Activated CD4-positive, alpha-beta T cell treated with anti-CD3 and anti-CD28 coated beads, Interleukin-2, amount 10 ng/mL, durations not matched to agents 7 days and 5 days (primary cell): ENCODE measurements around the gene UTS2. TPM values are rescaled to one million over a fixed set of nuclear protein-coding genes. Genes with fewer than 3 reads are reported as not detected.

Source experiments
- CTCF ChIA-PET: fragments of 350-600 bp; sonication (Branson Sonifier 250); formaldehyde crosslinking; loops from one replicate; lab custom pipeline; 2021; ENCODE audit warnings: antibody characterized with exemption; lab: Charles Lee
- POLR2A ChIA-PET: fragments of 350-600 bp; sonication (Branson Sonifier 250); formaldehyde crosslinking; loops from one replicate; lab custom pipeline; 2021; ENCODE audit warnings: antibody characterized with exemption; lab: Charles Lee
- DNase-seq: peaks from one replicate; pipeline ENCODE4 v3.0.0-alpha.2; 2020
- H3K27ac Mint-ChIP-seq: one replicate; pipeline ENCODE4 v1.8.0; 2021; ENCODE audit warnings: mild to moderate bottlenecking, moderate library complexity, mixed read lengths
- H3K27me3 Mint-ChIP-seq: one replicate; pipeline ENCODE4 v1.8.0; 2021; ENCODE audit warnings: mixed read lengths
- H3K36me3 Mint-ChIP-seq: one replicate; pipeline ENCODE4 v1.8.0; 2021; ENCODE audit warnings: low read depth, mixed read lengths
- H3K4me1 Mint-ChIP-seq: one replicate; pipeline ENCODE4 v1.8.0; 2021; ENCODE audit warnings: mixed read lengths
- H3K4me3 Mint-ChIP-seq: one replicate; pipeline ENCODE4 v1.8.0; 2021; ENCODE audit warnings: mild to moderate bottlenecking, moderate library complexity, mixed read lengths
- H3K9me3 Mint-ChIP-seq: one replicate; pipeline ENCODE4 v1.8.0; 2021; ENCODE audit warnings: mixed read lengths
- total RNA-seq, 2 experiments: library from RNA; stranded (reverse); gene quantifications; one replicate each; pipeline ENCODE4 v1.2.3, GENCODE V29; 2021

UTS2 gene
- total RNA-seq, 2 experiments from 2014 or later = 0.17 TPM; not detected in 1

- H3K27me3 Mint-ChIP-seq = peaks cover 3% of the 10 kb centered on the region
- H3K4me1 Mint-ChIP-seq = peaks cover 4% of the 10 kb centered on the region
- H3K36me3 Mint-ChIP-seq = no peaks in the 10 kb centered on the region
- H3K9me3 Mint-ChIP-seq = no peaks in the 10 kb centered on the region
- H3K27ac Mint-ChIP-seq = no peak overlapping the region
- DNase-seq = no peak
- H3K4me3 Mint-ChIP-seq = no peak overlapping the region
- CTCF ChIA-PET = interaction anchor here (0.5 kb wide), 1 partner anchor 13 kb away, joined by 3 read pairs; no protein-coding TSS in a partner anchor
- POLR2A ChIA-PET = no interaction called here
Measured at GRCh38 chr1:7857985-7858384, 5.1 kb upstream of the UTS2 start.

DNA sequence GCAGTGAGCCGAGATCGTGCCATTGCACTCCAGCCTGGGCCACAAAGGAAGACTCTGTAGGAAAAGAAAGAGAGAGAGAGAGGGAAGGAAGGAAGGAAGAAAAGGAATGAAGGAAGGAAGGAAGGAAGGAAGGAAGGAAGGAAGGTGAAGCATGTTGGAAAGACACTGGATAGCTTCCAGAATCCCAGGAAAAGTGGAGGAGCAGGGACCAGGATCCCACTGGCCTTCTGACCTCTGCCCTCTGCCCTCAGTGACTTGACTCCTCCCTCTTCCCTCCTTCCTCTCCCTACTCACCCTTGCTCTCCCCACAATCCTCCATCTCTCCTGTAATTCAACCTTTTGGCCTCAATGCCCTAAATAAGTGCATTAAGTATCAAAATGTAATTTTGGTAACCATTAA lies 4.1 kb upstream of the UTS2 start:
- CTCF ChIA-PET = no interaction called here
- H3K4me1 Mint-ChIP-seq = peaks cover 4% of the 10 kb centered on the region
- no peak overlapping the region for H3K4me3 Mint-ChIP-seq
- POLR2A ChIA-PET = no interaction called here
- no peak for DNase-seq
- H3K36me3 Mint-ChIP-seq = no peaks in the 10 kb centered on the region
- H3K27me3 Mint-ChIP-seq = peaks cover 8% of the 10 kb centered on the region
- no peak overlapping the region for H3K27ac Mint-ChIP-seq
- no peaks in the 10 kb centered on the region for H3K9me3 Mint-ChIP-seq

GRCh38 chr1:7856345-7856744 lies 3.5 kb upstream of the UTS2 start:
- CTCF ChIA-PET = no interaction called here
- H3K27me3 Mint-ChIP-seq = peaks cover 10% of the 10 kb centered on the region
- H3K36me3 Mint-ChIP-seq = no peaks in the 10 kb centered on the region
- H3K9me3 Mint-ChIP-seq = no peaks in the 10 kb centered on the region
- H3K27ac Mint-ChIP-seq = no peak overlapping the region
- POLR2A ChIA-PET = no interaction called here
- DNase-seq = no peak
- peaks cover 4% of the 10 kb centered on the region for H3K4me1 Mint-ChIP-seq
- H3K4me3 Mint-ChIP-seq = no peak overlapping the region

DNA sequence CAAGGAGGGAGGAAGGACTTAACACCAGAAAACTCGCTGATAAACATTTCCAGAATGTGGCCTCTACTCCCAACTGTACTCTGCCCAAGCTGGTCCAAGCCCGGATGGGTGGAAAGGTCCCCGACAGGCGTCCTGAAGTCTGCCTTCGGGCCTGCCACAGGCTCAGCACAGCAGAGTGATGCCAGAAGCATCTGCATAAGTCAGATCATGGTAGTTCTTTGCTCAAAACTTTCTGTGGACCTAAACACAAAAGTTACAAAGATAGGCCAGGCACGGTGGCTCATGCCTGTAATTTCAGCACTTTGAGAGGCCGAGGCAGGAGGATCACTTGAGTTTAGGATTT lies 790 bp upstream of the UTS2 start:
- no peak overlapping the region for H3K4me3 Mint-ChIP-seq
- no peak overlapping the region for H3K27ac Mint-ChIP-seq
- peaks cover 10% of the 10 kb centered on the region for H3K27me3 Mint-ChIP-seq
- POLR2A ChIA-PET = no interaction called here
- no peaks in the 10 kb centered on the region for H3K9me3 Mint-ChIP-seq
- H3K4me1 Mint-ChIP-seq = peaks cover 4% of the 10 kb centered on the region
- H3K36me3 Mint-ChIP-seq = no peaks in the 10 kb centered on the region
- CTCF ChIA-PET = no interaction called here
- DNase-seq = no peak

DNA sequence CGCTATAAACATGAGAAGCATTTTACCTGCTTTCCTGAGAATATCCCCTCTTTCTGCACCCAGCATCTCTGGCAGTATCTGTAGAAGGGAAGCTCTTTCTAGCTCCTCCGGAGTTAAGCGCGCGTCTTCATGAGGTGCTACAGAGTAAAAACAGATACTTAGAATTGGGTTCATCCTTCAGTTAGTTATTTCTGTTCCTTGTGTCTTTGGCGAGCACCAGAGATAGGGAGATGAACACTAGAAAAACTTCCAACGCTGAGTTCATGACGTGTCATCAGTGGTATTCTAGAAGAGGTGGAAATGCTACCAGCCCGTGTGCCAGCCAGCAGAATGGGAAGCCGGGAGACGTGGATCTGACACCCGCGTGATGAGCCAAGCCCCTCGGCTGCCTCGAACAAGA lies 2.1 kb downstream of the UTS2 start:
- no peaks in the 10 kb centered on the region for H3K36me3 Mint-ChIP-seq
- no peaks in the 10 kb centered on the region for H3K9me3 Mint-ChIP-seq
- no peak overlapping the region for H3K4me3 Mint-ChIP-seq
- H3K4me1 Mint-ChIP-seq = no peaks in the 10 kb centered on the region
- CTCF ChIA-PET = no interaction called here
- no peak overlapping the region for H3K27ac Mint-ChIP-seq
- peaks cover 9% of the 10 kb centered on the region for H3K27me3 Mint-ChIP-seq
- POLR2A ChIA-PET = no interaction called here
- DNase-seq = no peak

DNA sequence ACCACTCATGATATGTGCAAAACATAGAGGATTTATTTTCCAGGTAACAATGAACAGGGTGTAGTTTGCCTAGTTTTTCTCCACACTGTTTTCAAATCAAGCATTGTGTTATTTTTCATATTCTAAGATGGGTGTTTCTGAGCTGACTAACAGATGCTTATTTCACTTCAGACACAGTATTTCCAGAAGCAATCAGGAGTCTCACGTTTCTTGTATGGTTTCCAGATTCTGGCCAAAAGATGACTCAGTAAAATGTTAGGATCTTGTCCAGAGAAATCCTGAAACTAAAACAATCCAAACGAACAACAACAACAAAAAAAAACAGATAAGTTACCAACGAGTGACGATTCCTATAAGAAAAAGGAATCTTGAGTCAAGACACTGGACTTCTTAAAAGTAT lies 5.3 kb downstream of the UTS2 start:
- Mint-ChIP-seq H3K4me3 (no peak overlapping the region), H3K27me3 (peaks cover 4% of the 10 kb centered on the region), H3K4me1 (peaks cover 3% of the 10 kb centered on the region), H3K27ac (no peak overlapping the region), H3K36me3 (no peaks in the 10 kb centered on the region), H3K9me3 (no peaks in the 10 kb centered on the region)
- CTCF ChIA-PET = no interaction called here
- no peak for DNase-seq
- POLR2A ChIA-PET = no interaction called here

DNA sequence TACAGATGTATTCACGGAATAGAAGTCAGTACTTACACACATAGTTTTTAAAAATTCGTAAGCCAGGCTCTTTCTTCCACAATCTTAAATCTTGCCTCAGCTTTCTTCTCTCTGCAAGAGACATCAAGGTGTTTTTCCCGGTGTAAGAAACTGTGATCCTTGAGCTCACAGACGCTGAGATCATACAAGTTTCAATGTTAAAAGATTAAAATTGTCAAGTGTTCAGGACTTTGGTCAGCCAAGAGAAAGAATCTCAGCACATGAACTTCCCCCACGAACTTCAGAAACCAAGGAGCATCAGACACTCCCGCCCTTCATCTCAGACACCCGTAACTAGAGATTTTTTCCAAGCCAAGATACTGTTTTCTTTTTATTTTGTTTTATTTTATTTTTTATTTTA lies 6.2 kb downstream of the UTS2 start:
- Mint-ChIP-seq H3K4me3 (no peak overlapping the region), H3K4me1 (peaks cover 4% of the 10 kb centered on the region), H3K27ac (no peak overlapping the region), H3K27me3 (peaks cover 2% of the 10 kb centered on the region), H3K36me3 (no peaks in the 10 kb centered on the region), H3K9me3 (no peaks in the 10 kb centered on the region)
- no peak for DNase-seq
- ChIA-PET CTCF (no interaction called here), POLR2A (no interaction called here)

- DNase-seq = no peak
- ChIA-PET POLR2A (no interaction called here), CTCF (interaction anchor here (1.4 kb wide), 1 partner anchor 54 kb away, joined by 3 read pairs; no protein-coding TSS in a partner anchor)
- Mint-ChIP-seq H3K4me3 (no peak overlapping the region), H3K36me3 (peaks cover 2% of the 10 kb centered on the region), H3K27me3 (no peaks in the 10 kb centered on the region), H3K4me1 (peaks cover 4% of the 10 kb centered on the region), H3K9me3 (no peaks in the 10 kb centered on the region), H3K27ac (no peak overlapping the region)
Measured at GRCh38 chr1:7845761-7846160, 7.1 kb downstream of the UTS2 start.

DNA sequence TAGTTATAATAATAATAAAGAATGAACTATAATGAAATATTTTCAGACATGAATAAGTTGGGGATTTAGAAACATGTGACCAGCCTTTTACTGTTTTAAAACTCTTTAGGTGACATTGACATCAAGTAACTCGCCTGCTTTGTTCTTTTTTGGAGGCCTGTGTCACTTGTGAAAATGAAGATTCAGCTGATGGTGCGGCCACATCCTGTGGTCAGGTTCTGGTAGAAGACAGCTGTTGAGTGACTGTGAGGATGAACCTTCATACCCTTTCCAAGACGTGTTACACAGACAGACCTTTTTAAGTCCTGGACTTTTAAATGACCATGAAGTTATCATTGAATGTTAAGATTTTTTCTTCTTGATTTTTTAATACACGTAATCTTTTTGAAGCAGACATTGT lies 10.3 kb downstream of the UTS2 start:
- Mint-ChIP-seq H3K27ac (no peak overlapping the region), H3K36me3 (peaks cover 13% of the 10 kb centered on the region)

GRCh38 chr1:7839526-7839925 lies 13.3 kb downstream of the UTS2 start:
- no peak overlapping the region for H3K4me3 Mint-ChIP-seq
- ChIA-PET POLR2A (no interaction called here), CTCF (no interaction called here)
- peaks cover 10% of the 10 kb centered on the region for H3K9me3 Mint-ChIP-seq
- H3K27me3 Mint-ChIP-seq = no peaks in the 10 kb centered on the region
- H3K36me3 Mint-ChIP-seq = peaks cover 16% of the 10 kb centered on the region
- no peak for DNase-seq
- H3K4me1 Mint-ChIP-seq = peaks cover 4% of the 10 kb centered on the region
- no peak overlapping the region for H3K27ac Mint-ChIP-seq

More for the DNA sequence above, 10.3 kb downstream of the UTS2 start:
- POLR2A ChIA-PET = no interaction called here
- H3K4me3 Mint-ChIP-seq = no peak overlapping the region
- H3K9me3 Mint-ChIP-seq = peaks cover 7% of the 10 kb centered on the region
- H3K27me3 Mint-ChIP-seq = no peaks in the 10 kb centered on the region
- H3K4me1 Mint-ChIP-seq = peaks cover 4% of the 10 kb centered on the region
- CTCF ChIA-PET = interaction anchor here (1.8 kb wide), 1 partner anchor 19 kb away, joined by 7 read pairs; no protein-coding TSS in a partner anchor
- DNase-seq = peak; percentile 10

DNA sequence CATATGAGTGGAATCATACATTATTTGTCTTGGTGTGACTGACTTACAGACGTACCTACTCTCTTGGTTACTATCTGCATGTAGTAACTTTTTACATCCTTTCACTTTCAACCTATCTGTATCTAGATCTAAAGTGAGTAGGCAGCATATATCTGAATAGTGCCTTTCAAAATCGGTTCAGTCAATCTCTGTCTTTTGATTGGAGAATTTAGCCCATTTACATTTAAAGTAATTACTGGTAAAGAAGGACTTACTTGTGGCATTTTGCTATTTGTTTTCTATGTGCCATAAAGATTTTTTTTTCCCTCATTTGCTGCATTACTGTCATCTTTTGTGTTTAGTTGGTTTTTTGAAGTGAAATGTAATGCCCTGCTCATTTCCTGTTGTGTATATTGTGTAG lies 14.2 kb downstream of the UTS2 start:
- H3K27me3 Mint-ChIP-seq = no peaks in the 10 kb centered on the region
- POLR2A ChIA-PET = no interaction called here

GRCh38 chr1:7833035-7833434 lies 19.8 kb downstream of the UTS2 start:
- H3K4me1 Mint-ChIP-seq = peaks cover 7% of the 10 kb centered on the region
- H3K36me3 Mint-ChIP-seq = peaks cover 8% of the 10 kb centered on the region
- DNase-seq = no peak
- no peak overlapping the region for H3K4me3 Mint-ChIP-seq
- no peak overlapping the region for H3K27ac Mint-ChIP-seq
- POLR2A ChIA-PET = no interaction called here
- H3K27me3 Mint-ChIP-seq = no peaks in the 10 kb centered on the region
- CTCF ChIA-PET = no interaction called here
- H3K9me3 Mint-ChIP-seq = peaks cover 5% of the 10 kb centered on the region

More for the DNA sequence above, 14.2 kb downstream of the UTS2 start:
- Mint-ChIP-seq H3K36me3 (peaks cover 16% of the 10 kb centered on the region), H3K4me3 (no peak overlapping the region), H3K4me1 (peaks cover 4% of the 10 kb centered on the region), H3K27ac (no peak overlapping the region), H3K9me3 (peaks cover 10% of the 10 kb centered on the region)
- CTCF ChIA-PET = no interaction called here
- no peak for DNase-seq

GRCh38 chr1:7831458-7831857 lies 21.4 kb downstream of the UTS2 start:
- Mint-ChIP-seq H3K4me1 (peaks cover 7% of the 10 kb centered on the region), H3K36me3 (peaks cover 1% of the 10 kb centered on the region), H3K9me3 (no peaks in the 10 kb centered on the region), H3K4me3 (no peak overlapping the region), H3K27me3 (no peaks in the 10 kb centered on the region), H3K27ac (no peak overlapping the region)
- DNase-seq = no peak
- ChIA-PET CTCF (interaction anchor here (0.6 kb wide), 1 partner anchor 823 kb away, joined by 3 read pairs; no protein-coding TSS in a partner anchor), POLR2A (no interaction called here)
